ENCODE results near the gene CFAP299.

- no peak for TF ChIP-seq CTCF (IDR thresholded peaks at IDR 0.05; ENCODE audit: low read length)
- TF ChIP-seq EZH2 (optimal IDR thresholded peaks at IDR 0.05; ENCODE audit: low read depth, low read length), result no peak
These were observed 381.7 kb downstream of the CFAP299 start for GRCh38 chr4:80717204-80717603.

Measured in MM.1S (cell line).